Transverse colon (tissue), 4 donors: ENCODE data around the gene PLCXD3. TPM values are rescaled to one million over a fixed set of nuclear protein-coding genes. Genes with fewer than 3 reads are reported as not detected.

ENCODE experiments used
- DNase-seq: peaks from one replicate; pipeline ENCODE4 v3.0.0-alpha.2; 2019
- H3K27ac ChIP-seq, 4 donors: fragments of 200-600 bp; sonication (generic); 2 replicates each; pipeline ENCODE4 v1.5.1; 2016 to 2018; ENCODE audit warnings: inconsistent platforms in 4 of 4
- H3K27me3 ChIP-seq: fragments of 200-600 bp; sonication (generic); 2 replicates; pipeline ENCODE4 v1.5.1; 2017; ENCODE audit warnings: inconsistent platforms
- H3K36me3 ChIP-seq, 4 donors: fragments of 200-600 bp; sonication (generic); 2 replicates each; pipeline ENCODE4 v1.5.1; 2017 to 2019; ENCODE audit warnings: inconsistent platforms in 4 of 4
- H3K4me1 ChIP-seq, 4 donors: fragments of 200-600 bp; sonication (generic); 2 replicates each; pipeline ENCODE4 v1.5.1; 2017 to 2020; ENCODE audit warnings: inconsistent platforms in 4 of 4
- H3K4me3 ChIP-seq, 4 donors: fragments of 200-600 bp; sonication (generic); 1 replicate in 1 of 4; 2 replicates in 3 of 4; pipeline versions ENCODE4 v1.5.1 to v1.6.1; 2017 to 2019; ENCODE audit warnings: inconsistent platforms in 4 of 4
- H3K9me3 ChIP-seq, 2 donors: fragments of 200-600 bp; sonication (generic); 2 replicates each; pipeline ENCODE4 v1.5.1; 2017 to 2019; ENCODE audit warnings: inconsistent platforms in 2 of 2
- EP300 ChIP-seq: sonication (generic); formaldehyde crosslinking; IDR thresholded peaks from one replicate; pipeline ENCODE4 v1.6.1; 2017; ENCODE audit warnings: antibody characterized with exemption, low read depth
- POLR2A ChIP-seq: fragments of 450-650 bp; IDR thresholded peaks from one replicate; pipeline ENCODE4 v1.6.1; 2016; ENCODE audit warnings: antibody characterized with exemption, mild to moderate bottlenecking, moderate library complexity
- POLR2AphosphoS5 ChIP-seq, 3 donors: sonication (generic); formaldehyde crosslinking; IDR thresholded peaks; one replicate each; pipeline ENCODE4 v1.6.1; 2016; ENCODE audit warnings: antibody characterized with exemption in 3 of 3
- WGBS, 2 donors: methylation state at CpG; one replicate each; pipeline ENCODE4 v1.1.5; 2018; ENCODE audit warnings: low coverage in 1 of 2; 5-methylcytosine and 5-hydroxymethylcytosine counted together
- in situ Hi-C, 4 donors: fragments of 200-750 bp; cut with MboI; loops; one replicate each; pipeline versions ENCODE4 v1.15.0 to v1.15.1; 2017; ENCODE audit warnings: low sequenced_read_pairs in 3 of 4, low pct_ligation_motif_present in 1 of 4, low pct_unique_long_range_greater_than_20kb in 1 of 4
- intact Hi-C: fragments of 100-400 bp; cut with DNase I; formaldehyde crosslinking; loops from one replicate; pipeline ENCODE4 v1.15.1; 2023; ENCODE audit warnings: low total_unique reads
- total RNA-seq, 4 donors: library from RNA; depleted of rRNA; stranded (reverse); fragments of >200 nt; gene quantifications; one replicate each; pipeline ENCODE4 v1.1.0, GENCODE V29; 2016
- TF ChIP-seq, protein P1 (sequence below), 5 experiments: fragments of 200-600 bp in 3 of 5; fragments of 450-650 bp in 2 of 5; sonication (generic) in 3 of 5; IDR thresholded peaks; 1 replicate in 2 of 5; 2 replicates in 3 of 5; pipeline ENCODE4 v1.5.1; 2016 to 2017; ENCODE audit warnings: antibody characterized with exemption in 5 of 5, inconsistent platforms in 3 of 5, mild to moderate bottlenecking in 2 of 5, moderate library complexity in 1 of 5

Gene PLCXD3
- total RNA-seq, 4 donors from 2014 or later = 0.64 to 1.9 (median 0.68) TPM; not detected in 1

DNA sequence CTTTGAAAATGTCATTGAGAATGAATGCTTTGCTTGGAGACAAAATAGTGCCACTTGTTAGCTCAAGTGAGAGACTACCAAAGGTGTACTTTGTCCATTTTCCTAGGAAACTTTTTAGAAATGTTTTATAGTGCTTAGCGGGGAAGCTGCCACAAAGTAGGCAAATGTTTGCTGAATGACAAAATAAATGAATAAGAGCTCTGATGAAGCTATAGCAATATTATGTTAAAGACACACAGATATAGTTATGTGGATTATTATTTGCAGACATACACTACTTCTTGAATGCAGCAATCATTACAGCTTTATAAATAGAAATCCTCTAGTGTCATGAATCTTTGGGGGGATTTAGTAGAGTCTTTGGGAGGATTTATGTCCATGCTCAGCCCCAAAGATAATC, 204.4 kb downstream of the PLCXD3 start:
- H3K27me3 ChIP-seq = no peaks in the 10 kb centered on the region
- H3K4me1 ChIP-seq = no peaks in the 10 kb centered on the region
- TF ChIP-seq POLR2AphosphoS5 (IDR thresholded peaks at IDR 0.05) (no peak), EP300 (no peak), POLR2A (no peak)
- TF ChIP-seq, protein P1, sequence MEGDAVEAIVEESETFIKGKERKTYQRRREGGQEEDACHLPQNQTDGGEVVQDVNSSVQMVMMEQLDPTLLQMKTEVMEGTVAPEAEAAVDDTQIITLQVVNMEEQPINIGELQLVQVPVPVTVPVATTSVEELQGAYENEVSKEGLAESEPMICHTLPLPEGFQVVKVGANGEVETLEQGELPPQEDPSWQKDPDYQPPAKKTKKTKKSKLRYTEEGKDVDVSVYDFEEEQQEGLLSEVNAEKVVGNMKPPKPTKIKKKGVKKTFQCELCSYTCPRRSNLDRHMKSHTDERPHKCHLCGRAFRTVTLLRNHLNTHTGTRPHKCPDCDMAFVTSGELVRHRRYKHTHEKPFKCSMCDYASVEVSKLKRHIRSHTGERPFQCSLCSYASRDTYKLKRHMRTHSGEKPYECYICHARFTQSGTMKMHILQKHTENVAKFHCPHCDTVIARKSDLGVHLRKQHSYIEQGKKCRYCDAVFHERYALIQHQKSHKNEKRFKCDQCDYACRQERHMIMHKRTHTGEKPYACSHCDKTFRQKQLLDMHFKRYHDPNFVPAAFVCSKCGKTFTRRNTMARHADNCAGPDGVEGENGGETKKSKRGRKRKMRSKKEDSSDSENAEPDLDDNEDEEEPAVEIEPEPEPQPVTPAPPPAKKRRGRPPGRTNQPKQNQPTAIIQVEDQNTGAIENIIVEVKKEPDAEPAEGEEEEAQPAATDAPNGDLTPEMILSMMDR (IDR thresholded peaks at IDR 0.05) = no peak
- in situ Hi-C loops (no loop called here), intact Hi-C loops (no loop called here)
- H3K36me3 ChIP-seq = peaks cover 0 to 1% (median 0%) of the 10 kb centered on the region in 4 donors
- H3K9me3 ChIP-seq = no peaks in the 10 kb centered on the region
- 91% methylated on average over 1 of the region's 1 CpG; no CpG with 5 or more reads in 1 of the 2 donors for WGBS, 2 donors
- no peak for DNase-seq
- no peak overlapping the region for H3K4me3 ChIP-seq
- no peak overlapping the region for H3K27ac ChIP-seq

DNA sequence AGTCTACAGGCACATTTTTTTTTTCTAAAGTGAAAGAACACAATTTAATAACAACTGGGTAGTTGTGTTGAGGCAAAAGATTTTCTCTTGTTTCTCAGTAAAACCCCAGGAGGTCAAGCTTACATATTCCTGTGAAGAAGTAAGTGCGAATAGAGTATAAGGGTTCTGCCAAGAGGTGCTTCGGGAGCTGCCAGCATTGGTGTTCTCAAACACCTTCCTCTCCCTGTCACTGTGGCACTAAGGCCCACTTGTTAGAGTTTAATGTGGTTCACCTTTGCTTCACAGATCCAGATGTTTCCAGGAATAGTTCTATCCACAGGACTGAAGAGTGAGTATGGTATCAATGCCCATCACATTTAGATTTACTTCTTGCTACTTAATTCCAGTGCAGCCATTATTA, 205.3 kb downstream of the PLCXD3 start:
- intact Hi-C loops = no loop called here
- WGBS, 2 donors = 60 to 80% methylated on average over 1 to 2 of the region's 2 CpGs
- no peak for DNase-seq

DNA sequence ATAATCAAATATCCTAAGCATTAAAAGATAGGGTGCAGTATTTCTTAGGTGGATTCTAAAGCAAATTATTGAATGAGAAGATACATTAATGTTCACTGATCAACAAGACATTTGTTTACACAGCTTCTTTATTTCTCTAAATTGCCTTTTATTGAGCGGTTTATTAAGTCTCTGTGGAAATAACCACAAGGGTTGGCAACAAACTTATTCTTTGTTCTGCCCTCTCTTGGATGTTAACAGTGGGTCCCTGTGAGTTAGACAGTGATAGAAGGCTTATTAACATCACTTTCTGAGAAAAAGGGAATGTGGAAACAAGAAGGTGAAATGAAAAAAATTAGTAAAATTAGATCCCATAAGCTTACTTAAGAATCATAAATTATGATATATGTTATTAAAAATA, 214.3 kb downstream of the PLCXD3 start:
- Histone ChIP-seq H3K27me3 (no peaks in the 10 kb centered on the region), H3K36me3 (no peaks in the 10 kb centered on the region), H3K9me3 (no peaks in the 10 kb centered on the region), H3K4me3 (no peak overlapping the region), H3K27ac (no peak overlapping the region), H3K4me1 (no peaks in the 10 kb centered on the region)
- DNase-seq = no peak
- TF ChIP-seq POLR2A = no peak
- in situ Hi-C loops (no loop called here), intact Hi-C loops (no loop called here)
- WGBS, 2 donors = 78 to 90% methylated on average over 1 of the region's 1 CpG

More for the DNA sequence above, 205.3 kb downstream of the PLCXD3 start:
- Histone ChIP-seq H3K4me1 (no peaks in the 10 kb centered on the region), H3K27ac (no peak overlapping the region), H3K27me3 (no peaks in the 10 kb centered on the region), H3K4me3 (no peak overlapping the region), H3K36me3 (peaks cover 0 to 1% (median 0%) of the 10 kb centered on the region in 4 donors), H3K9me3 (no peaks in the 10 kb centered on the region)
- in situ Hi-C loops = no loop called here
- no peak for TF ChIP-seq EP300
- TF ChIP-seq, protein P1 (IDR thresholded peaks at IDR 0.05) = no peak
- no peak for TF ChIP-seq POLR2AphosphoS5 (IDR thresholded peaks at IDR 0.05)
- TF ChIP-seq POLR2A = no peak

DNA sequence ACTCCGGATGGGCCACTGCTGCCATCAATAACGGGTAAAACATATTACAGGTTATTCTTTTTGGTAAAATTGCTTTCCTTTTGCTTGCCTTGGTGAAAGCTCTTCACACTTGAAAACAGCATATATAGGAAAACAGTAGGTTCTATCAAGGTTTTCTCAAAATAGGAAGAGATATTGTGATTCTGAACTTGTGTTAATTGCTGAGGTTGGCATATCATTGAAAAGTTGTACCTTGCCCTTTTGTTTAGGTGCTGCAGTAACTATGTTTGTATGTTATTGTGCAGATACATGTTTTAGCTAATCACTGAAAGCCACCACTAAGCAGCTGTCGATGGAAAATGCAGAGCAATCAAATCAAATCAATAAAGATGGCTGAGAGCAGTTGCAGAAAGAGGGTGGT, 219.1 kb downstream of the PLCXD3 start:
- Histone ChIP-seq H3K27ac (no peak overlapping the region), H3K4me1 (no peaks in the 10 kb centered on the region), H3K4me3 (no peak overlapping the region), H3K36me3 (no peaks in the 10 kb centered on the region), H3K9me3 (no peaks in the 10 kb centered on the region), H3K27me3 (no peaks in the 10 kb centered on the region)
- in situ Hi-C loops (no loop called here), intact Hi-C loops (no loop called here)
- DNase-seq = no peak
- TF ChIP-seq, protein P1 (IDR thresholded peaks at IDR 0.05) = no peak
- TF ChIP-seq POLR2A (no peak), POLR2AphosphoS5 (IDR thresholded peaks at IDR 0.05) (no peak), EP300 (no peak)
- 79 to 81% methylated on average over 3 of the region's 3 CpGs for WGBS, 2 donors

DNA sequence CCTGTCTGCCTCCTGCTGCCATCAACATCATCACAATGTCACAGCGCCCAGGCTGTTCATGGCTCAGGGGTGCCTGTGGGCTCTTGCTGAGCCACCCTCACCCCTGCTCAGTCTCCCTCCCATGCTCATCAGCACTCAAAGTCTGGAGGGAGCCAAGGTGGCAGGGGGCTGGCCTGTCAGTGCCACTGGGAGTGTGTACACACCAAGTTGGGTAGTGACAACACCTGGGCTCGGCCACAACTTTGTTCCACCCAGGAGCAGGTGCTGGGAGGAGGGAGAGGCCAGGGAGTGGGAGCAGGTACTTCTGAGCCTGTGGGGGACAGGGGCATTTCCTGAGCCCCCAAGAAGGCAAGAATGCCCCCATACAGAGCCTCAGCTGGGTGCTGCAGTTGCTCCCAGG, 219.6 kb downstream of the PLCXD3 start:
- in situ Hi-C loops = no loop called here
- Histone ChIP-seq H3K27me3 (no peaks in the 10 kb centered on the region), H3K4me1 (no peaks in the 10 kb centered on the region), H3K4me3 (no peak overlapping the region), H3K27ac (no peak overlapping the region), H3K9me3 (no peaks in the 10 kb centered on the region), H3K36me3 (no peaks in the 10 kb centered on the region)
- no peak for DNase-seq
- TF ChIP-seq POLR2A = no peak
- TF ChIP-seq, protein P1 (IDR thresholded peaks at IDR 0.05) = no peak
- TF ChIP-seq POLR2AphosphoS5 (IDR thresholded peaks at IDR 0.05) = no peak
- no peak for TF ChIP-seq EP300
- intact Hi-C loops = no loop called here
- WGBS, 2 donors = 82% methylated on average over 2 of the region's 2 CpGs; no CpG with 5 or more reads in 1 of the 2 donors
